Measurements from ENCODE around the gene CDON. TPM values are rescaled to one million over a fixed set of nuclear protein-coding genes. Genes with fewer than 3 reads are reported as not detected.

Gene CDON
- total RNA-seq, 3 donors from 2014 or later (not counting 1 experiment from before 2014, with no cell fraction given): 0.25 to 0.38 TPM; not detected in 1

GRCh38 chr11:126054882-126055281 is 7.8 kb downstream of the CDON start:
- no peaks in the 10 kb centered on the region for H3K4me1 Mint-ChIP-seq
- Histone ChIP-seq H3K4me3 (ENCODE audit: low read length) (no peak overlapping the region), H3K4me1 (ENCODE audit: control insufficient read depth, insufficient read depth, low read length) (no peaks in the 10 kb centered on the region), H3K27ac (ENCODE audit: low read length) (no peak overlapping the region), H3K9me3 (ENCODE audit: control insufficient read depth, insufficient read depth, low read length) (no peaks in the 10 kb centered on the region), H3K27me3 (ENCODE audit: control insufficient read depth, insufficient read depth, low read length) (peaks cover 5% of the 10 kb centered on the region), H3K36me3 (ENCODE audit: control insufficient read depth, insufficient read depth, low read length) (no peaks in the 10 kb centered on the region)
- no peaks in the 10 kb centered on the region for H3K9me3 Mint-ChIP-seq
- H3K27ac Mint-ChIP-seq: no peak overlapping the region
- TF ChIP-seq CTCF (IDR thresholded peaks at IDR 0.05): no peak
- ATAC-seq (no peak), DNase-seq (no peak)
- H3K4me3 Mint-ChIP-seq: no peak overlapping the region
- 94% methylated on average over 5 of the region's 5 CpGs for WGBS (ENCODE audit: insufficient coverage)
- intact Hi-C loops (cut with micrococcal nuclease): no loop called here
- peaks cover 37 to 52% of the 10 kb centered on the region in 2 donors for H3K27me3 Mint-ChIP-seq (ENCODE audit: low read depth in 2 of 2)
- no peaks in the 10 kb centered on the region for H3K36me3 Mint-ChIP-seq

- Mint-ChIP-seq H3K27ac (no peak overlapping the region), H3K36me3 (no peaks in the 10 kb centered on the region), H3K27me3 (ENCODE audit: low read depth in 2 of 2) (peaks cover 37 to 57% of the 10 kb centered on the region in 2 donors), H3K4me1 (no peaks in the 10 kb centered on the region), H3K4me3 (no peak overlapping the region), H3K9me3 (no peaks in the 10 kb centered on the region)
- 85% methylated on average over 5 of the region's 5 CpGs for WGBS (ENCODE audit: insufficient coverage)
- H3K9me3 ChIP-seq (ENCODE audit: control insufficient read depth, insufficient read depth, low read length): no peaks in the 10 kb centered on the region
- no peak overlapping the region for H3K27ac ChIP-seq (ENCODE audit: low read length)
- no peaks in the 10 kb centered on the region for H3K36me3 ChIP-seq (ENCODE audit: control insufficient read depth, insufficient read depth, low read length)
- DNase-seq (no peak), ATAC-seq (no peak)
- TF ChIP-seq CTCF (IDR thresholded peaks at IDR 0.05): no peak
- H3K4me3 ChIP-seq (ENCODE audit: low read length): no peak overlapping the region
- H3K27me3 ChIP-seq (ENCODE audit: control insufficient read depth, insufficient read depth, low read length): peaks cover 5% of the 10 kb centered on the region
- no peaks in the 10 kb centered on the region for H3K4me1 ChIP-seq (ENCODE audit: control insufficient read depth, insufficient read depth, low read length)
- intact Hi-C loops (cut with micrococcal nuclease): no loop called here
These were observed 8.3 kb downstream of the CDON start for GRCh38 chr11:126054408-126054807.

- Mint-ChIP-seq H3K9me3 (no peaks in the 10 kb centered on the region), H3K27me3 (ENCODE audit: low read depth in 2 of 2) (peaks cover 36 to 56% of the 10 kb centered on the region in 2 donors), H3K36me3 (no peaks in the 10 kb centered on the region), H3K4me3 (no peak overlapping the region), H3K27ac (no peak overlapping the region), H3K4me1 (no peaks in the 10 kb centered on the region)
- no peak overlapping the region for H3K27ac ChIP-seq (ENCODE audit: low read length)
- no peak for ATAC-seq
- no peaks in the 10 kb centered on the region for H3K4me1 ChIP-seq (ENCODE audit: control insufficient read depth, insufficient read depth, low read length)
- no peak for DNase-seq
- peaks cover 5% of the 10 kb centered on the region for H3K27me3 ChIP-seq (ENCODE audit: control insufficient read depth, insufficient read depth, low read length)
- no peak for TF ChIP-seq CTCF (IDR thresholded peaks at IDR 0.05)
- intact Hi-C loops (cut with micrococcal nuclease): no loop called here
- H3K36me3 ChIP-seq (ENCODE audit: control insufficient read depth, insufficient read depth, low read length): no peaks in the 10 kb centered on the region
- 82% methylated on average over 7 of the region's 7 CpGs for WGBS (ENCODE audit: insufficient coverage)
- no peaks in the 10 kb centered on the region for H3K9me3 ChIP-seq (ENCODE audit: control insufficient read depth, insufficient read depth, low read length)
- H3K4me3 ChIP-seq (ENCODE audit: low read length): no peak overlapping the region
These were observed 9.0 kb downstream of the CDON start for GRCh38 chr11:126053415-126054286.

Measured in natural killer cell (primary cell).